Suprapubic skin (tissue), 3 donors: Measurements from ENCODE around the gene PITRM1.
A peak's percentile ranks its signal among the peaks of the same experiment; 100 is the strongest.

Experiments
- CTCF ChIP-seq, 2 donors: fragments of 200-600 bp in 1 of 2; fragments of 450-650 bp in 1 of 2; sonication (generic) in 1 of 2; IDR thresholded peaks; one replicate each; pipeline ENCODE4 v1.5.1; 2016 to 2019; ENCODE audit warnings: antibody characterized with exemption in 2 of 2, mild to moderate bottlenecking in 1 of 2, moderate library complexity in 1 of 2
- POLR2A ChIP-seq, 2 donors: fragments of 450-650 bp; IDR thresholded peaks; one replicate each; pipeline ENCODE4 v1.6.1; 2017; ENCODE audit warnings: antibody characterized with exemption in 2 of 2, mild to moderate bottlenecking in 2 of 2, moderate library complexity in 2 of 2

GRCh38 chr10:3197348-3198003 lies 24.9 kb upstream of the PITRM1 start:
- TF ChIP-seq CTCF (IDR thresholded peaks at IDR 0.05) (peak; percentile 80 to 93), POLR2A (IDR thresholded peaks at IDR 0.05) (no peak)
